Colon (tissue), 2 donors: ENCODE data around the gene HCN2.
"Not testable (repeated sequence)": the region's sequence is repeated elsewhere in the genome, so short reads cannot be mapped to it uniquely, and the experiment has no call there.

Experiments
- FAIRE-seq: peaks from 2 replicates; lab custom pipeline; 2012; peaks lifted over from hg19 to GRCh38; lab: Jason Lieb, UNC
- donor health status: control.
- donor health status: control.

Gene HCN2

DNA sequence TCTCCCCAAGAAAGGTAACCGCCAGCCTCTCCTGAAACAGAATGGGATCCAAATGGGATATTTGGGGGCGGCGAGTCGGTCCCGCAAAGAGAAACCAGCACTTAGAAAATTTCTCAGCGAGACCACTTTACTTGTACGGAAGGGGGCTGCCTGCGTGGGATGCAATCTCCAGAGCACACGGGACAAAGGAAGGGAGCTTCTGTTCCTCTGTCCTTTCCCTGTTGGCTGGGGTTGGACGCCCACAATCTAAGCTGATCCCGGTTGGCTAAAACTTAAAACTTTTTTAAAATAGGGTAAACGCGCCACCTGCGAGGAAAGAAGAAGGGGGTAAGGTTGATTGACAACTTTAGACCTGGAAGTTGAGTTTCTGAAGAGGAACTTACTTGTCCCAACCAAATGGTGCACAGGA lies 18.1 kb upstream of the HCN2 start:
- no peak for FAIRE-seq

GRCh38 chr19:572140-572742 lies 17.4 kb upstream of the HCN2 start, which contains the start of gene BSG:
TSS of gene BSG (plus strand) at chr19:572596. CDS start at chr19:572635, 39 bp downstream.
- FAIRE-seq = no peak

DNA sequence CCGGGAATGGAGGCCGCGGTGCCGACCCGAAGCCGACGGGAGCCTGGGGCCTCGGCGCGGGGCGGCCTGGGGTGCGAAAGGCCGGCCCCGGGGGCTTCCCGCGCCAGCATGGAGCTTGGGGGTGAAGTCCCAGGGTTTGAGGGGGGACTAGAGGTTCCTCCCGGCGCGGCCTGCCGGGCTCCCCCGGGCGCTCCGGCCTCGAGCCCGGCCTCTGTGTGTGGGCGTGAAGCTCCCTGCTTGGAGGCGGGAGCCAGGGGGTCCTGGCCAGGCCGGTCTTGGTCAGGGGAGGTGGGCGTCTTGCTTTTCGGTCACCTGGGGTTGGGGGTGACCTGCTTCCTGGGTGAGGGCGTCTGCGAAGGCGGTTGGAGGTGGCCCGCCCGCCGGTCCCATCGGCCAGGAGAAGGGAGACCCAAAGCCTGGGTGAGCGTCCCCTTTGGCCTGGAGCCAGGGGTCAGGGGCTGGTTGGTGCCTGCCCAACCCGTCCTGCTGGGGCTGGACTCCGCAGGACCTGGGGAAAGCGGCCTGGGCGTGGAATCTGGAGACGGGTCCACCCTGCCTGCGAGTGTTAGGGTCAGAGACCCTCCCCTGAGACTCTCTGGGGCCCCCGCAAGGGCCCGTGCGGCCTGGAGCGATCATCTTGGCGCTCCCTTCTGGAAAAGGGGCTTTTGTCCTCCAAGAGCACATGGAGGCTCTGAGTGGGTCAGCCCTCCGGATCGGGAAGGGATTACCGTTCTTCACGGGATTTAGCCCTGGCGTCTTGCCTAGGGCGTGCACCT lies 16.8 kb upstream of the HCN2 start:
- no peak for FAIRE-seq

DNA sequence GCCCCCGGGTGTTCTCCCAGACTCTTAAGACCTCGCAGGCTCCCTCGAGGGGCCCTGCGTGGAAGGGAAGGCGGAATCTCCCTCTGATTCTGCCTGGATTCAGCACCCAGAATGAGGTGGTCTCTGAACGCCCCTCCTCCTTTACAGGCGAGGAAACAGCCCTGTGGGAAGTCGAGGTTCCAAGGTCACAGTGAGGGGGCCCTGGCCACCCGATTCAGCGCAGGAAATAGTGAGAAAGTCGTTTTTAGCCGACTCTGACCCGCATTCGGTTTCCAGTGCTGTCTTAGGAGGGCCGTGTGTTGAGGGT lies 16.2 kb upstream of the HCN2 start:
- FAIRE-seq = no peak

DNA sequence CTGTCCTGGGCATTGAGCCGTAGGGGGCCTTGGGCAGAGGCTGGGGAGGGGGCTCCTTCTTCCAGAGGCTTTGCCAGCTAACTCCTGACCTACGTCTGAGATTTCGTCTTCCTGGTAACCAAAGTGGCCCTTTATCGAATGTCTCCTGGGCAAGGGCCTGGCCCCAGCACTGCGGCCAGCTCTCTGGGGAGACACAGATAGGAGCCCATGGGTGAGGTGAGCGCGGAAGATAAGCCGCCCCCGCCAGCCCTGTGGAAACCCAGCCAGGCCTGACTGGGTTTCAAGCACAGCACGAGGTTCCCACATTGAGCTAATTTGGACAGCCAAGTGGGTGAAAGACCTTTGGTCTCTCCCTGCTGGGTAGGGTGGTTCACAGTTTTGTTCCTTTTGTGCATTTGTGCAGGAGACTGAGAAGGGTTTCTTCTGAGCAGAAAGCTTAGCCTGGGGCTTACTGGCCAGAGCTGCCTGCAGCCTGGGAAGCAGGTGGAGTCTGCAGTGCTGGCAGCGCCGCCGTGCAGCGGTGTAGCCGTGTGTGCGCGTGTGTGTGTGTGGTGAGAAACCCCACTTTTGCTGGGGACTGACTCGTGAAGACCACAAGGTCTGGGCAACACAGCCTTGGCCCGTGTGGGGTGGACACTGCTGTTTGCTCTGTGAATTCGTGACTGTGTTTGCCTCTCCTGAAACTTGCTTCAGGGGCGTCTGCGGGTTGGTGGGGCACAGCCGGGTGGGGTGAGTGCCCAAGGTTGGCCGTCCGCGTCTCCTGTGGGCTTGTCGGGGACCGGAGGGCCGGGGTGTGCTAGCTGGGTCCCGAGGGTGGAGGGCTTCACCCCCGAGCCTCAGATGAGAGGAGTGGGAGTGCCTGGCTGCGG lies 14.8 kb upstream of the HCN2 start:
- FAIRE-seq = no peak

GRCh38 chr19:575527-576506 lies 13.9 kb upstream of the HCN2 start:
- FAIRE-seq = no peak

- no peak for FAIRE-seq
Observed at GRCh38 chr19:576768-577438, 12.8 kb upstream of the HCN2 start.

- FAIRE-seq = no peak
Observed at GRCh38 chr19:577439-578392, 12.0 kb upstream of the HCN2 start.

DNA sequence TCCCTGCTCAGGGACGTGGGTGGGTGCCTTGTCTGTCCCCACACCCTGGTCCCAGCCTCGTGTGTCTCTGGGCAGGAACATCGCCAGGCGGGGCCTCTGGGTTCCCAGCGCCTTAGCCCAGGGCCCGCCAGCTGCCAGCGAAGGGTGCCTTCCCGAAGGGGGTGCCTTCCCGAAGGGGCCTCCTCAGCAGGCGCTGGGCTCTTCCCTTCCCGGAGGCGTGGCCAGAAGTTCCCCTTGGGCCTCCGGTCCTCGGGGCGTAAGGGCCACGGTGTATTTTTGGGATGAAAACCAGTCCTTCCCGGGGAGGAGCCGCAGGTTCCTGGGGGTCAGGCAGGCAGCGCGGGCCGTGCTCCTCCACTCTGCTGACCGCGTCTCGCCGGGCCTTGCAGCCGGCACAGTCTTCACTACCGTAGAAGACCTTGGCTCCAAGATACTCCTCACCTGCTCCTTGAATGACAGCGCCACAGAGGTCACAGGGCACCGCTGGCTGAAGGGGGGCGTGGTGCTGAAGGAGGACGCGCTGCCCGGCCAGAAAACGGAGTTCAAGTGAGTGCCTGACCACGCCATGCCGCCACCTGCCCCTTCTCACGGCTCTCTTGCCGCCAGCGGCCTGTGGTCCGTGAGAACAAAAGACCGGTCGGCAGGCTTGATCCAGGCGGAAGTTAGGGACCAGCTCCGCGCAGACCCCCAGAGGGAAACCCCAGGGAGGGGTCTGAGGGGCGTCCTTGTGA lies 10.4 kb upstream of the HCN2 start:
- FAIRE-seq = no peak

GRCh38 chr19:579842-580155 lies 9.9 kb upstream of the HCN2 start:
- no peak for FAIRE-seq

DNA sequence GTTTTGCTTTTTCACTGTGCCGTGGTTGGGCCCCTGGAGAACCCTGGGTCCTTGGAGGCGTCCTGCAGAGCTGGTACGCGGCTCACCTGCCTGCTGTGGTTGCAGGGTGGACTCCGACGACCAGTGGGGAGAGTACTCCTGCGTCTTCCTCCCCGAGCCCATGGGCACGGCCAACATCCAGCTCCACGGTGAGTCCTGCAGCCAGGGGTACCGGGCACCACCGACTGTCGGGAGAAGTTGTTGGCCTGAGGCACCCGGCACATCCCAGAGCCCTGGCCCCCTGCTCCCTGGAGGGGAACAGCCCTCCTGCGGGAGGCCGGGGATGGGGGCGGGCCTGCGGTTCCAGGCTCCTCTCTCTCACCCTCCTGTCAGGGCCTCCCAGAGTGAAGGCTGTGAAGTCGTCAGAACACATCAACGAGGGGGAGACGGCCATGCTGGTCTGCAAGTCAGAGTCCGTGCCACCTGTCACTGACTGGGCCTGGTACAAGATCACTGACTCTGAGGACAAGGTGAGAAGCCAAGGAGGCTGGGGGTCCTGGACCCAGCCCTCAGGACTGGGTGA lies 9.3 kb upstream of the HCN2 start:
- no peak for FAIRE-seq

DNA sequence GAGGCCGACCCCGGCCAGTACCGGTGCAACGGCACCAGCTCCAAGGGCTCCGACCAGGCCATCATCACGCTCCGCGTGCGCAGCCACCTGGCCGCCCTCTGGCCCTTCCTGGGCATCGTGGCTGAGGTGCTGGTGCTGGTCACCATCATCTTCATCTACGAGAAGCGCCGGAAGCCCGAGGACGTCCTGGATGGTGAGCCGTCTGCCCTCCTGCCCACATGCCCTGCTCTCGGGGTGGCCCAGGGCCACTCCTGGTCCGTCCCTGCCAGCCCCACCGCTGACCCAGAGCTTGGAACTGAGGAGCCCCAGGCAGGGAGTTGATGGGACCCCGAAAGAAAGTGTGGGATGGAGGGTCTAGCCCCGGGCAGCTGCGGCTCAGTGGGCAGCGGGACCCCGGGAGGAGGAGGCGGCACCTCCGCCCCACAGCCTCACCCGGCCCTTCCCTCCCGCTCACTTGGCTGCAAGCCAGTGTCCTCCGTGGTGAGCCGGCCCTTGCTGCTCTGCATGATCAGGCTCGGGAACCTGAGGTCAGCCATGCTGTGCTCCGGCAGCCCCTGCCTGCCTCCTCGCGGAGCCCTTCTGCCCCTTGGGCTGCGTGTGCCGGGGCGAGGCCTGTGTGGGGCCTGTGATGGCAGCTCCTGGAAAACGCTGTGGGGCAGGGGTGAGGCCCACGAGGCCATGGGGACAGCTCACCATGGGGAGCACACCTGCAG lies 8.1 kb upstream of the HCN2 start:
- no peak for FAIRE-seq

DNA sequence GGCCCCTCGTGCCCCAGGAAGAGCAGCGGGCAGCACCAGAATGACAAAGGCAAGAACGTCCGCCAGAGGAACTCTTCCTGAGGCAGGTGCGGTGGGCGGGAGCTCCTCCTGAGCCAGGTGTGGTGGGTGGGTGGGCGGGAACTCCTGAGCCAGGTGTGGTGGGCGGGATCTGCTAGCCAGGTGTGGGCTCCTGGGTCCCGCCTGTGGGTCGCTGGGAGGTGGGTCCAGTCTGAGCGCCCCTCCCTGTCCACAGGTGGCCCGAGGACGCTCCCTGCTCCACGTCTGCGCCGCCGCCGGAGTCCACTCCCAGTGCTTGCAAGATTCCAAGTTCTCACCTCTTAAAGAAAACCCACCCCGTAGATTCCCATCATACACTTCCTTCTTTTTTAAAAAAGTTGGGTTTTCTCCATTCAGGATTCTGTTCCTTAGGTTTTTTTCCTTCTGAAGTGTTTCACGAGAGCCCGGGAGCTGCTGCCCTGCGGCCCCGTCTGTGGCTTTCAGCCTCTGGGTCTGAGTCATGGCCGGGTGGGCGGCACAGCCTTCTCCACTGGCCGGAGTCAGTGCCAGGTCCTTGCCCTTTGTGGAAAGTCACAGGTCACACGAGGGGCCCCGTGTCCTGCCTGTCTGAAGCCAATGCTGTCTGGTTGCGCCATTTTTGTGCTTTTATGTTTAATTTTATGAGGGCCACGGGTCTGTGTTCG lies 7.0 kb upstream of the HCN2 start:
- no peak for FAIRE-seq

GRCh38 chr19:583198-583967 lies 6.3 kb upstream of the HCN2 start:
- FAIRE-seq = no peak

GRCh38 chr19:583968-584239 lies 5.8 kb upstream of the HCN2 start:
- FAIRE-seq = no peak

DNA sequence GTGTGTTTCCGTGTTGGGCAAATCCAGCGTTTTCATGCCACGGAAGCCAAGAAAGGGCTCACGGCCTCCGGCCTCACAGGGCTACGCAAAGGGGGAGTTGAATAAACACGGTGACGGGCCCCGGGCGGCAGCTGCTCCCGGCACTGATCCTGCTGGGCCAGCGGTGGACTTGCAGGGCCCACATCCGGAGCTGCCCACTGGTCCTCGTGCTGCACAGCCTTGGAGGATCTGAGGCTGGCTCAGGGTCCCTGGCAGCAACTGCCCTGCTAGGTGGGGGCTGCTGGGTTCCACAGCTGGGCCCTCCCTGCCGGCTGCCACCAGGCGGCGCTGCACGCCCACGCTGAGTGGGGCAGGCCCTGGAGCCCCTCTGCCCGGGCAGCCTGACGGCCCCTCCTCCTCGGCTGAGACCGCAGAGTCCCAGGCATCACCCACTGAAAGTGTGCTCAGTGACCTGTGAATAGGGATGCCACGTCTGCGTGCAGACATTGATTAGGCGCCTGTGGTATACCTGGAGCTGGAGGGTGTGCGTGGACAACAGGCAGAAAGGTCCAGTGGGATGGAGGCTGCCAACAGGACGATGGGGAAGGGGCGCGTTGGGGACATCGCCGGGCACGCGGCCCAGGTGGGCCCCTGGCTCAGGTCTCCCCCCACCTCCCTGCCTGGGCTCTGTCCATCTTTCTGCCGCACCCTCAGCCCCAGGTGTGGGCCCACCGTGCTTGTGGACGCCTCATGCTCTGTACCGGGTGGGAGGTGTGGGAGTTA lies 5.3 kb upstream of the HCN2 start:
- no peak for FAIRE-seq

DNA sequence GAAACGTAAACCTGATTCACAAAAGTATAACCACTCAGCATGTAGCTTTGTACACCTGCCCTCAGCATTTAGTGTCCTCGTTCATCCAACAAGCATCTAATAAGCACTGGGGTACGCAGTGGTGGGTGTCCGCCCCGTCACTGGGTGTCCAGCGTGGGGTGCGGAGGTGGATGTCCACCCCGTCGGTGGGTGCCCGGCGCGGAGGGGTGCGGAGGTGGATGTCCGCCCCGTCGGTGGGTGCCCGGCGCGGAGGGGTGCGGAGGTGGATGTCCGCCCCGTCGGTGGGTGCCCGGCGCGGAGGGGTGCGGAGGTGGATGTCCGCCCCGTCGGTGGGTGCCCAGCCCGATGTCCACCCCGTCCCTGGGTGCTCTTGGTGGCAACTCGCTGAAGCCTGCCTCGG lies 4.5 kb upstream of the HCN2 start:
- not testable (repeated sequence) for FAIRE-seq
